SU-DHL-6 (cell line): ENCODE data around the gene CCR4.

Experiments used
- H2AFZ ChIP-seq: fragments of 200-600 bp; sonication (generic); 2 replicates; pipeline ENCODE4 v1.6.1; 2014; ENCODE audit warnings: low read depth, mild to moderate bottlenecking, moderate library complexity, mixed read lengths, antibody characterized with exemption, low read length; ENCODE audit not compliant: severe bottlenecking
- H3F3A ChIP-seq: fragments of 200-600 bp; shearing (Covaris generic); 2 replicates; pipeline ENCODE4 v1.6.0; 2016; ENCODE audit warnings: antibody characterized with exemption, mild to moderate bottlenecking; ENCODE audit not compliant: insufficient read depth
- H3K27ac ChIP-seq: fragments of 200-600 bp; sonication (generic); 2 replicates; pipeline ENCODE4 v1.5.1; 2016; ENCODE audit warnings: low read depth, mild to moderate bottlenecking, low read length, moderate library complexity, mixed read lengths
- H3K27me3 ChIP-seq: fragments of 200-600 bp; sonication (generic), shearing (Covaris generic); 2 replicates; pipeline ENCODE4 v1.6.0; 2014; ENCODE audit warnings: mild to moderate bottlenecking, low read length
- H3K36me3 ChIP-seq: fragments of 200-600 bp; sonication (generic); 2 replicates; pipeline ENCODE4 v1.6.1; 2014; ENCODE audit warnings: mild to moderate bottlenecking, low read length, mixed read lengths
- H3K4me2 ChIP-seq: fragments of 300-600, 200-600 bp; shearing (Covaris generic), sonication (generic); 2 replicates; pipeline ENCODE4 v1.6.0; 2014; ENCODE audit warnings: low read length, low read depth, mild to moderate bottlenecking; ENCODE audit not compliant: poor library complexity, severe bottlenecking
- H3K4me3 ChIP-seq: fragments of 200-600 bp; sonication (generic); 2 replicates; pipeline ENCODE4 v1.5.1; 2014; ENCODE audit warnings: antibody characterized with exemption, low read length, mild to moderate bottlenecking, mixed read lengths; ENCODE audit not compliant: insufficient read depth, poor library complexity, severe bottlenecking
- H3K79me2 ChIP-seq: fragments of 200-600 bp; sonication (generic); 2 replicates; pipeline ENCODE4 v1.6.1; 2014; ENCODE audit warnings: mild to moderate bottlenecking, low read length, moderate library complexity; ENCODE audit not compliant: insufficient read depth
- H3K9ac ChIP-seq: fragments of 200-600 bp; sonication (generic); 2 replicates; pipeline ENCODE4 v1.7.0; 2014; ENCODE audit warnings: mild to moderate bottlenecking, low read length
- H3K9me2 ChIP-seq: fragments of 200-600 bp; sonication (generic); replicated peaks from 2 replicates; pipeline ENCODE4 v1.6.1; 2014; ENCODE audit warnings: low read length; ENCODE audit not compliant: insufficient read depth
- H3K9me3 ChIP-seq: fragments of 200-600 bp; sonication (generic); 2 replicates; pipeline ENCODE4 v1.6.1; 2014; ENCODE audit warnings: low read length, mixed read lengths; ENCODE audit not compliant: insufficient read depth
- H4K20me1 ChIP-seq: fragments of 200-600 bp; sonication (generic); 2 replicates; pipeline ENCODE4 v1.6.1; 2014; ENCODE audit warnings: low read depth, mild to moderate bottlenecking, antibody characterized with exemption, low read length, moderate library complexity, mixed read lengths
- CTCF ChIP-seq: fragments of 200-600 bp; sonication (generic); IDR thresholded peaks from one replicate; pipeline ENCODE4 v1.5.1; 2017; ENCODE audit warnings: antibody characterized with exemption, mild to moderate bottlenecking, low read length, moderate library complexity; ENCODE audit not compliant: insufficient read depth, poor library complexity, severe bottlenecking
- EZH2phosphoT487 ChIP-seq: fragments of 200-600 bp; sonication (generic), shearing (Covaris generic); conservative IDR thresholded peaks from 2 replicates; pipeline ENCODE4 v1.6.1; 2018; ENCODE audit warnings: mild to moderate bottlenecking, antibody characterized with exemption, low read length, moderate library complexity, mixed read lengths

The CCR4 gene

GRCh38 chr3:33001889-33002288 lies 50.4 kb downstream of the CCR4 start:
- Histone ChIP-seq H3K9me2 (no peaks in the 10 kb centered on the region), H3K4me3 (no peak overlapping the region), H4K20me1 (no peaks in the 10 kb centered on the region), H3K9me3 (no peaks in the 10 kb centered on the region), H3K4me2 (no peak overlapping the region), H3K79me2 (no peaks in the 10 kb centered on the region), H3K27me3 (no peaks in the 10 kb centered on the region), H3F3A (no peaks in the 10 kb centered on the region), H3K9ac (no peak overlapping the region), H2AFZ (no peak overlapping the region), H3K36me3 (no peaks in the 10 kb centered on the region; the same call in 1 of the 2 replicates), H3K27ac (no peak overlapping the region)
- no peak for TF ChIP-seq CTCF
- TF ChIP-seq EZH2phosphoT487, result no peak

GRCh38 chr3:33003308-33003707 lies 51.9 kb downstream of the CCR4 start:
- no peaks in the 10 kb centered on the region for H3F3A ChIP-seq
- no peak overlapping the region for H2AFZ ChIP-seq
- no peak overlapping the region for H3K4me2 ChIP-seq
- no peak overlapping the region for H3K27ac ChIP-seq
- no peaks in the 10 kb centered on the region; the same call in 1 of the 2 replicates for H3K36me3 ChIP-seq
- no peaks in the 10 kb centered on the region for H4K20me1 ChIP-seq
- no peak overlapping the region for H3K4me3 ChIP-seq
- no peak overlapping the region for H3K9ac ChIP-seq
- H3K9me3 ChIP-seq, result no peaks in the 10 kb centered on the region
- H3K9me2 ChIP-seq, result no peaks in the 10 kb centered on the region
- no peaks in the 10 kb centered on the region for H3K79me2 ChIP-seq
- no peak for TF ChIP-seq EZH2phosphoT487
- no peak for TF ChIP-seq CTCF
- H3K27me3 ChIP-seq, result no peaks in the 10 kb centered on the region

GRCh38 chr3:33004205-33004604 lies 52.8 kb downstream of the CCR4 start:
- H3K79me2 ChIP-seq, result no peaks in the 10 kb centered on the region
- H3K9me2 ChIP-seq, result no peaks in the 10 kb centered on the region
- no peak overlapping the region for H3K27ac ChIP-seq
- no peaks in the 10 kb centered on the region for H4K20me1 ChIP-seq
- no peak overlapping the region for H3K4me2 ChIP-seq
- H3K9ac ChIP-seq, result no peak overlapping the region
- TF ChIP-seq CTCF, result no peak
- no peak for TF ChIP-seq EZH2phosphoT487
- H2AFZ ChIP-seq, result no peak overlapping the region
- no peaks in the 10 kb centered on the region for H3F3A ChIP-seq
- no peaks in the 10 kb centered on the region; the same call in 1 of the 2 replicates for H3K36me3 ChIP-seq
- H3K9me3 ChIP-seq, result no peaks in the 10 kb centered on the region
- H3K27me3 ChIP-seq, result no peaks in the 10 kb centered on the region
- no peak overlapping the region for H3K4me3 ChIP-seq
